ENCODE measurements around the gene GLB1L2. TPM values are rescaled to one million over a fixed set of nuclear protein-coding genes. Genes with fewer than 3 reads are reported as not detected.

The GLB1L2 gene
- total and polyA plus RNA-seq, 12 donors, result 0.11 to 0.72 (median 0.30) TPM

GRCh38 chr11:134397304-134398078, 65.7 kb downstream of the GLB1L2 start:
- DNase-seq (no peak), ATAC-seq (no peak)
- 83 to 85% methylated on average over 18 of the region's 18 CpGs for WGBS, 2 donors
- no peak for TF ChIP-seq CTCF (IDR thresholded peaks at IDR 0.05)
- Histone ChIP-seq H3K27me3 (peaks cover 0 to 73% (median 33%) of the 10 kb centered on the region in 7 donors), H3K36me3 (no peaks in the 10 kb centered on the region), H3K4me3 (no peak overlapping the region), H3K4me1 (no peaks in the 10 kb centered on the region), H3K9me3 (no peaks in the 10 kb centered on the region), H3K27ac (no peak overlapping the region)
- intact Hi-C loops (cut with DNase I), result no loop called here

GRCh38 chr11:134398079-134398444, 66.3 kb downstream of the GLB1L2 start:
- 80 to 85% methylated on average over 11 of the region's 11 CpGs for WGBS, 2 donors
- no peak for TF ChIP-seq CTCF (IDR thresholded peaks at IDR 0.05)
- Histone ChIP-seq H3K4me1 (no peaks in the 10 kb centered on the region), H3K27me3 (peaks cover 0 to 72% (median 35%) of the 10 kb centered on the region in 7 donors), H3K4me3 (no peak overlapping the region), H3K36me3 (no peaks in the 10 kb centered on the region), H3K27ac (no peak overlapping the region), H3K9me3 (no peaks in the 10 kb centered on the region)
- DNase-seq (no peak), ATAC-seq (no peak)
- intact Hi-C loops (cut with DNase I), result no loop called here

- intact Hi-C loops (cut with DNase I), result no loop called here
Observed at GRCh38 chr11:134398644-134399292, 67.0 kb downstream of the GLB1L2 start.

GRCh38 chr11:134399293-134399654, 67.5 kb downstream of the GLB1L2 start:
- 81 to 83% methylated on average over 8 of the region's 8 CpGs for WGBS, 2 donors
- no peak overlapping the region for H3K4me3 ChIP-seq
- H3K4me1 ChIP-seq, result no peaks in the 10 kb centered on the region
- no peak overlapping the region for H3K27ac ChIP-seq
- H3K36me3 ChIP-seq, result no peaks in the 10 kb centered on the region
- no peak for DNase-seq
- peak in 1 of 8 donors; percentile 11 for ATAC-seq
- H3K9me3 ChIP-seq, result peaks cover 0 to 4% (median 0%) of the 10 kb centered on the region in 11 donors
- TF ChIP-seq CTCF (IDR thresholded peaks at IDR 0.05), result no peak
- intact Hi-C loops (cut with DNase I), result no loop called here
- peaks cover 0 to 68% (median 33%) of the 10 kb centered on the region in 7 donors for H3K27me3 ChIP-seq

More at GRCh38 chr11:134398644-134399292, 67.0 kb downstream of the GLB1L2 start:
- no peaks in the 10 kb centered on the region for H3K36me3 ChIP-seq
- WGBS, 2 donors, result 60 to 63% methylated on average over 13 of the region's 13 CpGs
- peaks cover 0 to 4% (median 0%) of the 10 kb centered on the region in 11 donors for H3K9me3 ChIP-seq
- DNase-seq (no peak), ATAC-seq (no peak)
- H3K27me3 ChIP-seq, result peaks cover 0 to 73% (median 35%) of the 10 kb centered on the region in 7 donors
- H3K4me1 ChIP-seq, result no peaks in the 10 kb centered on the region
- no peak overlapping the region for H3K4me3 ChIP-seq
- TF ChIP-seq CTCF (IDR thresholded peaks at IDR 0.05), result no peak
- H3K27ac ChIP-seq, result no peak overlapping the region

All from heart right ventricle (tissue), 16 donors.